Measurements from ENCODE around the gene YWHAG. TPM values are rescaled to one million over a fixed set of nuclear protein-coding genes. Genes with fewer than 3 reads are reported as not detected.
"Not testable (repeated sequence)": the region's sequence is repeated elsewhere in the genome, so short reads cannot be mapped to it uniquely, and the experiment has no call there.

The YWHAG gene
- polyA plus RNA-seq: 10 to 100 TPM; 35.2 to 53.3 TPM

DNA sequence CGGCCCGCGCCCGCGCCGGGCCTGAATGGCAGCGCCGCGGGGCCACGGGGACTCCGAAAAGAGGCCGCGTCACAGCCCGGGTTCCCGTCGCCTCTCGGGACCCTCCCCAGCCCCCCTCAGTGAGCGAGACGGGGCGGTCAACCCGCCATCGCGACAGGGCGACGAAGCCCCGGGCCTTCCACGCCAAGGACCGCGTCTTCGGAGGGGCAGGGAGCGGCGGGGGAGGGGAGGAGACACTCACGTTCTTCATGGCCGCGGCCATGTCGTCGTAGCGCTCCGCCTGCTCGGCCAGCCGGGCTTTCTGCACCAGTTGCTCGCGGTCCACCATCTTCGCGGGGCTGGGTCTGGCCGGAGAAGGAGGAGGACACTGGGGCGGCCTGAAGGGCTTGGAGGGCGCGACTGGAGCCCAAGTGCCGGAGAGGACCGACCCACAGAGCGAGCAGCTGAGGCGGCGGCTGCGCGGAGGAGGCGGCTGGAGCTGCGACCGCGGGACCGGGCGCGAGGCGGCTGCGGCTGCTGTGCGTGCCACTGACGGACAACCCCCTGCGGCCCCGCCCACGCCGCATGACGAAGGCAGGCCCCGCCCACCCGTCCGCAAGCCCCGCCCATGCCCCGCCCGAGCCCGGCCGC is at the start of gene YWHAG:
Gene YWHAG, minus strand, starts transcription at position 511 of the 630 bp plus-strand sequence. Its CDS starts 183 bp downstream, at position 328.
- Histone ChIP-seq H3K27me3 (ENCODE audit: control insufficient read depth in 1 of 2, insufficient read depth in 2 of 2, low read length in 2 of 2) (no peaks in the 10 kb centered on the region), H3K4me1 (ENCODE audit: control insufficient read depth in 2 of 2, insufficient read depth in 2 of 2, low read length in 1 of 2) (peaks cover 0 to 2% of the 10 kb centered on the region in 2 donors), H3K9me3 (ENCODE audit: control insufficient read depth in 2 of 2, insufficient read depth in 1 of 2, low read depth in 1 of 2, low read length in 1 of 2) (no peaks in the 10 kb centered on the region), H3K27ac (ENCODE audit: low read depth in 2 of 2, low read length in 1 of 2) (peak within 1 kb of the TSS; percentile 99), H3K36me3 (ENCODE audit: control insufficient read depth in 2 of 2, insufficient read depth in 2 of 2, low read length in 1 of 2) (no peaks in the 10 kb centered on the region), H3K4me3 (ENCODE audit: low read depth in 1 of 2, low read length in 2 of 2) (peak within 1 kb of the TSS; percentile 76 to 100)
- 0 to 1% methylated on average over 42 to 80 of the region's 80 CpGs for WGBS, 2 donors

DNA sequence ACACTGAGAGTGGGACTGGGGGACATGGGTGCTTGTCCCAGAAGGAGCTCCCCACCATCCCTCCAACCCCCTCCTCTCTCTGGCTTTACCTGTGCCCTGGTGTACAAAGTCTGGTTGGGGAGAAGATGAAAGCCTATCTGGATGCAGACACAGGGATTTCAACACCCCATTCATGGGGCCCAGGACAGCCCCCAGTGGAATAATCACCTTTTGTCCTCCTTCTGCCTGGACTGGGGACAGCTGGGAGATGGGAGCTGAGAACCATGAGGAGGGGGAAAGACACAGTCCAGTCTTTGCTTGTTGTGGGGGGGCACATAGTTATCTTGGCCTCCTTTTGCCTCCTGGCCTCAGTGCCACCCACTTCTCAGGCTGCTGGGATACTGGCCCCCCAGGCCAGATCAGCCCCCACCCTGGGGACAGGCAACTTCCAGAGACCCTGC is 49.4 kb upstream of the YWHAG start:
- H3K4me1 ChIP-seq (ENCODE audit: control insufficient read depth in 2 of 2, insufficient read depth in 2 of 2, low read length in 1 of 2): no peaks in the 10 kb centered on the region
- H3K27ac ChIP-seq (ENCODE audit: low read depth in 2 of 2, low read length in 1 of 2): no peak overlapping the region
- no peak overlapping the region for H3K4me3 ChIP-seq (ENCODE audit: low read depth in 1 of 2, low read length in 2 of 2)
- H3K9me3 ChIP-seq (ENCODE audit: control insufficient read depth in 2 of 2, insufficient read depth in 1 of 2, low read depth in 1 of 2, low read length in 1 of 2): no peaks in the 10 kb centered on the region
- no peaks in the 10 kb centered on the region for H3K27me3 ChIP-seq (ENCODE audit: control insufficient read depth in 1 of 2, insufficient read depth in 2 of 2, low read length in 2 of 2)
- no peaks in the 10 kb centered on the region for H3K36me3 ChIP-seq (ENCODE audit: control insufficient read depth in 2 of 2, insufficient read depth in 2 of 2, low read length in 1 of 2)

DNA sequence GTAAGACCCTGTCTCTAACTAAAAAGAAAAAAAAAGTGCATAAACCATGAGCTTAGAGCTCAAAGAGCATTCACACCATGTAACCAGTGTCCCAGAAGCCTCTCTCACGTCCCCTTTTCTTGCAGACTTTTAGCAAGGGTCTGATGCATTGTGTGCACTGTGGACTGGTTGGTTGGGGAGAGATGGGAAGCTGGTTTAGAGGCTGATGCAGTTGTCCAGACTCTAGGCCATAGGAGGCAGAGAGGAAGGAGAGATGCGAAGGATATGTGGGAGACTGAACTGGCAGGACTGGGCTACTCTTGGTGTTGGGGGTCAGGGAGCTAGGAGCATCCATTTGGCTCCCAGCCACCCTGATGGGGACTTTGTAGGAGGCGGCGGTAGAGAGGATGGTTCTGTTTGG is 48.9 kb upstream of the YWHAG start:
- Histone ChIP-seq H3K27me3 (ENCODE audit: control insufficient read depth in 1 of 2, insufficient read depth in 2 of 2, low read length in 2 of 2) (no peaks in the 10 kb centered on the region), H3K9me3 (ENCODE audit: control insufficient read depth in 2 of 2, insufficient read depth in 1 of 2, low read depth in 1 of 2, low read length in 1 of 2) (no peaks in the 10 kb centered on the region), H3K4me3 (ENCODE audit: low read depth in 1 of 2, low read length in 2 of 2) (no peak overlapping the region), H3K4me1 (ENCODE audit: control insufficient read depth in 2 of 2, insufficient read depth in 2 of 2, low read length in 1 of 2) (no peaks in the 10 kb centered on the region), H3K27ac (ENCODE audit: low read depth in 2 of 2, low read length in 1 of 2) (no peak overlapping the region), H3K36me3 (ENCODE audit: control insufficient read depth in 2 of 2, insufficient read depth in 2 of 2, low read length in 1 of 2) (no peaks in the 10 kb centered on the region)
- 78 to 89% methylated on average over 4 of the region's 4 CpGs for WGBS, 2 donors

DNA sequence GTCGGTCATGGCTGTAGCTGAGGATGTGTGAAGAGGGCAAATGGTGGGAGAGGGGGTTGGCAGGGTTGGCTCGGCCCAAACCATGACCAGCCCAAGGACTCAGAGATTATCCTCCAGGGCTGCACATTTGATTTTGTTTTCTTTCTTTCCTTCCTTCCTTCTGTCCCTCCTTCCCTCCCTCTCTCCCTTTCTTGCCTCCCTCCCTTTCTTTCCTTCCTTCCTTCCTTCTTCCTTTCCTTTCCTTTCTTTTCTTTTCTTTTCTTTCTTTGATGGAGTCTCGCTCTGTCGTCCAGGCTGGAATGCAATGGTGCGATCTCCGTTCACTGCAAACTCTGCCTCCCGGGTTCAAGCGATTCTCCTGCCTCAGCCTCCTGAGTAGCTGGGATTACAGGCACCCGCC is 46.9 kb upstream of the YWHAG start:
- Histone ChIP-seq H3K27ac (ENCODE audit: low read depth in 2 of 2, low read length in 1 of 2) (no peak overlapping the region), H3K4me1 (ENCODE audit: control insufficient read depth in 2 of 2, insufficient read depth in 2 of 2, low read length in 1 of 2) (no peaks in the 10 kb centered on the region), H3K4me3 (ENCODE audit: low read depth in 1 of 2, low read length in 2 of 2) (no peak overlapping the region), H3K27me3 (ENCODE audit: control insufficient read depth in 1 of 2, insufficient read depth in 2 of 2, low read length in 2 of 2) (no peaks in the 10 kb centered on the region), H3K9me3 (ENCODE audit: control insufficient read depth in 2 of 2, insufficient read depth in 1 of 2, low read depth in 1 of 2, low read length in 1 of 2) (no peaks in the 10 kb centered on the region), H3K36me3 (ENCODE audit: control insufficient read depth in 2 of 2, insufficient read depth in 2 of 2, low read length in 1 of 2) (no peaks in the 10 kb centered on the region)
- WGBS, 2 donors: 89 to 91% methylated on average over 9 of the region's 9 CpGs

DNA sequence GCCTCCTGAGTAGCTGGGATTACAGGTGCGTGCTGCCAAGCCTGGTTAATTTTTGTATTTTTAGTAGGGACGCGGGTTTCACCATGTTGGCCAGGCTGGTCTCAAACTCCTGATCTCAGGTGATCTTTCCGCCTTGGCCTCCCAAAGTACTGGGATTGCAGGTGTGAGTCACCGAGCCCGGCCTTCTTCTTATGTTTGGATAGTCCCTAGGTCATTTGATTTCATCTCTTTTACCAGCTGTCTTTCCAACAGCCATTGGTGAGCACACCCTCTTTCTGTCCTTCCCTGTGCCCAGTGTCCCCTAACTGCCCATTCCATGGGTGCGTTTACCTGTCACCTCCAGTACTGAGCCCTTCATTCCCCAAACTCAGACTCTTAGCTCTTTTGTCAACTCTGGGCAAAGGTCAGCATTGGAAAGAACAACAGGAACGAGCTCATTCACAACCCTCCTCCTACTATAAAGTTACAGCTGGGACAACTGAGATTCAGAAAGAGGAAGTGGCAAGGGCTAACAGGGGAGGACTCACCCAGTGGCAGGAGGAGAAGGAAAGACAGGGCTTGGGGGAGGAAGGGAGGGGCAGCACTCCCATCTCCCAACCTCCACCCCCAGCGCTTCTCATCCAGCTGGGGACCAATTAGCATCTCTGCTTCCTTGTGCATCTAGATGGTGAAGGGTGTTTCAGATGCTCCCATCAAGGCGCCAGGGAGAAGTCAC is 45.1 kb upstream of the YWHAG start:
- Histone ChIP-seq H3K4me1 (ENCODE audit: control insufficient read depth in 2 of 2, insufficient read depth in 2 of 2, low read length in 1 of 2) (no peaks in the 10 kb centered on the region), H3K4me3 (ENCODE audit: low read depth in 1 of 2, low read length in 2 of 2) (no peak overlapping the region), H3K27ac (ENCODE audit: low read depth in 2 of 2, low read length in 1 of 2) (no peak overlapping the region), H3K9me3 (ENCODE audit: control insufficient read depth in 2 of 2, insufficient read depth in 1 of 2, low read depth in 1 of 2, low read length in 1 of 2) (no peaks in the 10 kb centered on the region), H3K27me3 (ENCODE audit: control insufficient read depth in 1 of 2, insufficient read depth in 2 of 2, low read length in 2 of 2) (no peaks in the 10 kb centered on the region), H3K36me3 (ENCODE audit: control insufficient read depth in 2 of 2, insufficient read depth in 2 of 2, low read length in 1 of 2) (peaks cover 0 to 3% of the 10 kb centered on the region in 2 donors)
- WGBS, 2 donors: 87 to 90% methylated on average over 10 of the region's 10 CpGs

DNA sequence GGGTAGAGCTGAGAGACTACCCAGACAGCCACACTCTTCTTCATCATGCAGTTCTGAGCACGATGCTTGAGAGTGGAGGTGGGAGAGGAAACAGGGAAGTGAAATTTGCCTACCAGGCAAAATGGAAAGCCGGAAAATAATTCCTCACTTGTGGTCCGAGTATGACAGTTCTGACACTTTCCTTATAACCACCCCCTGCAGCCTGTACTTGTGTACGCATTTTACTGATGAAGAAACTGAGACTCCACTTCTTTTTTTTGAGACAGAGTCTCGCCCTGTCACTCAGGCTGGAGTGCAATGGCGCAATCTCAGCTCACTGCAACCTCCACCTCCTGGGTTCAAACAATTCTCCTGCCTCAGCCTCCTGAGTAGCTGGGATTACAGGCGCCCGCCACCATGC is 44.3 kb upstream of the YWHAG start:
- 77 to 86% methylated on average over 8 of the region's 8 CpGs for WGBS, 2 donors
- H3K9me3 ChIP-seq (ENCODE audit: control insufficient read depth in 2 of 2, insufficient read depth in 1 of 2, low read depth in 1 of 2, low read length in 1 of 2); H3K4me3 ChIP-seq (ENCODE audit: low read depth in 1 of 2, low read length in 2 of 2); H3K27ac ChIP-seq (ENCODE audit: low read depth in 2 of 2, low read length in 1 of 2); H3K36me3 ChIP-seq (ENCODE audit: control insufficient read depth in 2 of 2, insufficient read depth in 2 of 2, low read length in 1 of 2); H3K4me1 ChIP-seq (ENCODE audit: control insufficient read depth in 2 of 2, insufficient read depth in 2 of 2, low read length in 1 of 2); H3K27me3 ChIP-seq (ENCODE audit: control insufficient read depth in 1 of 2, insufficient read depth in 2 of 2, low read length in 2 of 2): not testable (repeated sequence)

DNA sequence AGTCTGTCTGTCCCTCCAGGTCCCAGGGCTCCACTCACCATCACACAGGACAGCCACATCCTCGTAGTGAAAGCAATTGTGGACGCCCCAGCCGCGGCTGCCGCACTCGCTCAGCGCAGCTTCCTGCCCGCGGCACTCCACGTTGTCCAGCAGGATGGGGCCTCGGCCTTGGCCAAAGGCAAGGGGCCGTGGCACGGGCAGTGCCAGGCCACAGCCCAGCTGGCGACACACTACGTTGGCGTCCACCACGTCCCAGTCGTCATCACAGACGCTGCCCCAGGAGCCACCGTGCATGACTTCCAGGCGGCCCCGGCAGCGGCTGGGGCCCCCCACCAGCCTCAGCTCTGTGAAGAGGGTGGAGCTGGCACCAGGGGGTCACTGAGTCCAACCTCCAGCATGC is 41.5 kb upstream of the YWHAG start:
- H3K27me3 ChIP-seq (ENCODE audit: control insufficient read depth in 1 of 2, insufficient read depth in 2 of 2, low read length in 2 of 2): no peaks in the 10 kb centered on the region
- no peak overlapping the region for H3K4me3 ChIP-seq (ENCODE audit: low read depth in 1 of 2, low read length in 2 of 2)
- peaks cover 0 to 4% of the 10 kb centered on the region in 2 donors for H3K4me1 ChIP-seq (ENCODE audit: control insufficient read depth in 2 of 2, insufficient read depth in 2 of 2, low read length in 1 of 2)
- H3K9me3 ChIP-seq (ENCODE audit: control insufficient read depth in 2 of 2, insufficient read depth in 1 of 2, low read depth in 1 of 2, low read length in 1 of 2): no peaks in the 10 kb centered on the region
- peaks cover 0 to 3% of the 10 kb centered on the region in 2 donors for H3K36me3 ChIP-seq (ENCODE audit: control insufficient read depth in 2 of 2, insufficient read depth in 2 of 2, low read length in 1 of 2)
- 93 to 95% methylated on average over 23 of the region's 23 CpGs for WGBS, 2 donors
- no peak overlapping the region for H3K27ac ChIP-seq (ENCODE audit: low read depth in 2 of 2, low read length in 1 of 2)

DNA sequence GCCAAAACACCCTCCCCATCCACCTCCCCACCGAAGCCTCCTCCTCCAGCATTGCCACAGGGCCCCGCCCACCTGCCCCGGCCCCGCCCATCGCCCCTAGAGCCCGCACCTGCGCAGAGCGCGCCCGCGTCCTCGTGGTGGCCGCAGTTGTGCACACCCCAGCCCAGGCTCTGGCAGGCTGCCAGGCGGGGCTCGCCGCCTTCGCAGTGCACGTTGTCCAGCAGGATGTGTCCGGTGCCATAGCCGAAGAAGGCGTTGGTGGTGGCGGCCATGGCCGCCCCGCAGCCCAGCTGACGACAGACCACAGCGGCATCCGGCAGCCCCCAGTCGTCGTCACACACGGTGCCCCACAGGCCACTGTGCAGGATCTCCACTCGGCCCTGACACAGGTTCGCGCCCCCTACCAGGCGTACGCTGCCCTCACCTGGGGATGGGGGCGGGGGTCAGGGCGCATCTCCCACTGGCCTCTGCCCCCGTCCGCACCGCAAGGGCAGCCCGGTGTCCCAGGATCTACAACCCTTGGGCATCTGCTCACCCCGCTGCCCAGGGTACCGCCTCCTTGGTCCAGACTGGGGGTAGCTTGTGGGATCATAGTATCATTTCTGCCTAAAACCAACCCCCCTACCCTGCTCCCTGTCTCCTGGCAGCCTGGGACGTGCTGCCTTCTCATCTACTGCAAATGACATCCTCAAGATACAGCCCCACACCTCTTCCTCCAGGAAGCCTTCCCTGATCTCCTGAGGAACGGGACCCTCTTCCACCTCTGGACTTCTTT is 38.8 kb upstream of the YWHAG start:
- no peaks in the 10 kb centered on the region for H3K27me3 ChIP-seq (ENCODE audit: control insufficient read depth in 1 of 2, insufficient read depth in 2 of 2, low read length in 2 of 2)
- peaks cover 0 to 7% of the 10 kb centered on the region in 2 donors for H3K4me1 ChIP-seq (ENCODE audit: control insufficient read depth in 2 of 2, insufficient read depth in 2 of 2, low read length in 1 of 2)
- WGBS, 2 donors: 13 to 17% methylated on average over 44 to 45 of the region's 45 CpGs
- H3K36me3 ChIP-seq (ENCODE audit: control insufficient read depth in 2 of 2, insufficient read depth in 2 of 2, low read length in 1 of 2): peaks cover 0 to 3% of the 10 kb centered on the region in 2 donors
- H3K9me3 ChIP-seq (ENCODE audit: control insufficient read depth in 2 of 2, insufficient read depth in 1 of 2, low read depth in 1 of 2, low read length in 1 of 2): no peaks in the 10 kb centered on the region
- H3K4me3 ChIP-seq (ENCODE audit: low read depth in 1 of 2, low read length in 2 of 2): peak overlapping the region; percentile 52 to 53
- no peak overlapping the region for H3K27ac ChIP-seq (ENCODE audit: low read depth in 2 of 2, low read length in 1 of 2)

DNA sequence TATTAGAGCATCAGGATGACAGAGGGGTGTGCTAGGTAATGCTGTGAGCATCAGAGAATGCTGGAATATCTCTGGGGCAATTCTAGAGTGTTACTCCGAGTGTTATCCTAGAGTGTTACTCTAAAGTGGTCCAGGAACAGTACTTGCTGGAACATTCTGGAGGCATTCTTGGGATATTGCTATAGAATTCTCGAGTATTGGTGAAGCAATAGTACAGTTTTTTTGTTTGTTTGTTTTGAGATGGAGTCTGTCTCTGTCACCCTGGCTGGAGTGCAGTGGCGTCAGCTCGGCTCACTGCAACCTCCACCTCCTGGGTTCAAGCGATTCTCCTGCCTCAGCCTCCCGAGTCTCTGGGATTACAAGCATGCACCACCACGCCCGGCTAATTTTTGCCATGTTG is 38.1 kb upstream of the YWHAG start:
- WGBS, 2 donors: 53 to 63% methylated on average over 8 of the region's 8 CpGs
- Histone ChIP-seq H3K27ac (ENCODE audit: low read depth in 2 of 2, low read length in 1 of 2) (no peak overlapping the region), H3K9me3 (ENCODE audit: control insufficient read depth in 2 of 2, insufficient read depth in 1 of 2, low read depth in 1 of 2, low read length in 1 of 2) (no peaks in the 10 kb centered on the region), H3K27me3 (ENCODE audit: control insufficient read depth in 1 of 2, insufficient read depth in 2 of 2, low read length in 2 of 2) (no peaks in the 10 kb centered on the region), H3K36me3 (ENCODE audit: control insufficient read depth in 2 of 2, insufficient read depth in 2 of 2, low read length in 1 of 2) (peaks cover 0 to 3% of the 10 kb centered on the region in 2 donors), H3K4me3 (ENCODE audit: low read depth in 1 of 2, low read length in 2 of 2) (peak overlapping the region in 1 of 2 donors; percentile 52), H3K4me1 (ENCODE audit: control insufficient read depth in 2 of 2, insufficient read depth in 2 of 2, low read length in 1 of 2) (peaks cover 0 to 7% of the 10 kb centered on the region in 2 donors)

All from esophagus (tissue), 2 donors.